HepG2 (cell line): ENCODE data around the gene PYGO2. TPM values are rescaled to one million over a fixed set of nuclear protein-coding genes. Genes with fewer than 3 reads are reported as not detected.

ENCODE experiments used
- ATAC-seq: fragments of 200-7000 bp; cut with Tn5 transposase; 3 replicates; pipeline ENCODE4 v1.9.1; 2020; ENCODE audit warnings: mild to moderate bottlenecking, moderate library complexity
- BruUV-seq: library from RNA; stranded (reverse); fragments of 400-500 nt; replicated peaks from 2 replicates; lab custom pipeline; 2021; lab: Mats Ljungman, UMichigan
- CTCF ChIA-PET: fragments of 300-600 bp; formaldehyde crosslinking; extraction: SDS; loops from one replicate; lab custom pipeline; 2021; ENCODE audit warnings: low total read pairs, inconsistent platforms, low intra/inter-chr PET ratio; lab: Yijun Ruan, JAX
- POLR2A ChIA-PET: fragments of 350-600 bp; sonication (Branson Sonifier 250); formaldehyde crosslinking; loops from one replicate; lab custom pipeline; 2020; ENCODE audit warnings: antibody characterized with exemption, inconsistent platforms; lab: Yijun Ruan, JAX
- DNase-seq: peaks from one replicate; pipeline ENCODE4 v3.0.0-alpha.2; 2015; ENCODE audit warnings: low spot score
- FAIRE-seq: peaks from 3 replicates; lab custom pipeline; 2011; peaks lifted over from hg19 to GRCh38; lab: Jason Lieb, UNC
- H2AFZ ChIP-seq: one replicate; pipeline ENCODE4 v1.6.1; 2011; ENCODE audit warnings: low read length, inconsistent platforms
- H3K27ac ChIP-seq: fragments of 300-600 bp; 3 replicates; pipeline ENCODE4 v1.8.0; 2011; ENCODE audit warnings: mixed run types, mild to moderate bottlenecking, mixed read lengths, low read length, inconsistent platforms; ENCODE audit not compliant: insufficient read depth; ENCODE audit errors: extremely low read length
- H3K27me3 ChIP-seq, 2 experiments: fragments of 200-600 bp in 1 of 2; 2 replicates in 1 of 2; 3 replicates in 1 of 2; pipeline versions ENCODE4 v1.6.0 to v1.8.0; 2011; ENCODE audit warnings: low read length in 2 of 2, mild to moderate bottlenecking in 2 of 2, moderate library complexity in 2 of 2, inconsistent platforms in 1 of 2; ENCODE audit not compliant: insufficient read depth in 2 of 2, control insufficient read depth in 1 of 2
- H3K36me3 ChIP-seq, 2 experiments: fragments of 200-600 bp in 1 of 2; replicated peaks in 1 of 2; 2 replicates in 1 of 2; 3 replicates in 1 of 2; pipeline versions ENCODE4 v1.5.1 to v1.8.0; 2011; ENCODE audit warnings: low read length in 2 of 2, inconsistent platforms in 1 of 2; ENCODE audit not compliant: insufficient read depth in 2 of 2, control insufficient read depth in 1 of 2
- H3K4me1 ChIP-seq: 2 replicates; pipeline ENCODE4 v1.5.1; 2012; ENCODE audit warnings: low read length, inconsistent platforms; ENCODE audit not compliant: insufficient read depth
- H3K4me2 ChIP-seq: 2 replicates; pipeline ENCODE4 v1.6.0; 2011; ENCODE audit warnings: low read depth, low read length, inconsistent platforms
- H3K4me3 ChIP-seq, 3 experiments: fragments of 200-600 bp in 1 of 3; sonication (generic), shearing (Covaris generic) in 1 of 3; replicated peaks in 1 of 3; 2 replicates each; pipeline ENCODE4 v1.5.1; 2011 to 2016; ENCODE audit warnings: low read length in 3 of 3, inconsistent platforms in 2 of 3, low read depth in 2 of 3, mild to moderate bottlenecking in 2 of 3, control low read depth in 1 of 3, mixed read lengths in 1 of 3; ENCODE audit not compliant: insufficient read depth in 1 of 3
- H3K79me2 ChIP-seq: one replicate; pipeline ENCODE4 v1.6.1; 2011; ENCODE audit warnings: low read length, inconsistent platforms; ENCODE audit not compliant: insufficient read depth
- H3K9ac ChIP-seq: 2 replicates; pipeline ENCODE4 v1.6.0; 2011; ENCODE audit warnings: mild to moderate bottlenecking, low read depth, low read length, inconsistent platforms; ENCODE audit not compliant: insufficient read depth
- H3K9me3 ChIP-seq: 2 replicates; pipeline ENCODE4 v1.5.1; 2012; ENCODE audit warnings: mild to moderate bottlenecking, low read length
- H4K20me1 ChIP-seq: 2 replicates; pipeline ENCODE4 v1.6.0; 2011; ENCODE audit warnings: inconsistent platforms, mild to moderate bottlenecking, low read length, moderate library complexity; ENCODE audit not compliant: insufficient read depth
- CTCF ChIP-seq: sonication (generic); formaldehyde crosslinking; IDR thresholded peaks from 2 replicates; pipeline ENCODE4 v1.5.0; 2020; ENCODE audit warnings: mild to moderate bottlenecking, missing genetic modification reagents, moderate library complexity
- ELF4 ChIP-seq: sonication (generic); formaldehyde crosslinking; IDR thresholded peaks from 2 replicates; pipeline ENCODE4 v1.5.0; 2020; ENCODE audit warnings: missing genetic modification reagents, mild to moderate bottlenecking, moderate library complexity, borderline replicate concordance
- ERF ChIP-seq: IDR thresholded peaks from 2 replicates; pipeline ENCODE4 v1.6.1; 2018; ENCODE audit warnings: missing biosample characterization, missing genetic modification reagents
- MED8 ChIP-seq: sonication (generic); formaldehyde crosslinking; IDR thresholded peaks from 2 replicates; pipeline ENCODE4 v1.8.1; 2023; ENCODE audit warnings: mild to moderate bottlenecking, missing genetic modification reagents; ENCODE audit not compliant: insufficient replicate concordance
- POLR2G ChIP-seq: fragments of 200-400 bp; formaldehyde crosslinking; IDR thresholded peaks from 2 replicates; pipeline ENCODE4 v1.6.1; 2018; ENCODE audit warnings: mild to moderate bottlenecking, low read depth, low read length, moderate library complexity
- ZFX ChIP-seq: sonication (generic); formaldehyde crosslinking; IDR thresholded peaks from 2 replicates; pipeline ENCODE4 v1.4.0; 2020; ENCODE audit warnings: mild to moderate bottlenecking, low read depth, missing genetic modification reagents, moderate library complexity
- ZNF674 ChIP-seq: sonication (generic); formaldehyde crosslinking; IDR thresholded peaks from 2 replicates; pipeline ENCODE4 v1.5.0; 2020; ENCODE audit warnings: low read depth, mild to moderate bottlenecking, missing genetic modification reagents
- WGBS: methylation state at CpG from one replicate; pipeline ENCODE4 v1.1.6; 2017; ENCODE audit warnings: low lambda C conversion rate; 5-methylcytosine and 5-hydroxymethylcytosine counted together
- in situ Hi-C: cut with HindIII; loops from 2 replicates; pipeline ENCODE4 v1.10.0; 2017; ENCODE audit warnings: low pct_unique_long_range_greater_than_20kb; ENCODE audit not compliant: extremely low pct_ligation_motif_present
- intact Hi-C: fragments of 100-400 bp; cut with micrococcal nuclease; formaldehyde crosslinking; loops from one replicate; pipeline ENCODE4 v1.10.0; 2022; ENCODE audit not compliant: unreplicated experiment
- polyA plus RNA-seq, 8 experiments: library from polyadenylated mRNA; depleted of rRNA in 3 of 8; stranded (reverse) in 7 of 8; unstranded in 1 of 8; fragments of >200 nt; fragmentation: Illumina TruSeq in 4 of 8; extraction: Trizol in 4 of 8; gene quantifications; 2 replicates each; pipeline versions ENCODE4 v1.2.1 to v1.2.3, GENCODE V29; 2011 to 2016; ENCODE audit warnings: low read depth in 4 of 8, missing spikeins in 1 of 8, mixed read lengths in 1 of 8; ENCODE audit not compliant: insufficient read depth in 1 of 8
- total RNA-seq, 5 experiments: library from RNA; depleted of rRNA; stranded (reverse); fragments of >200 nt; fragmentation: Illumina TruSeq; extraction: Trizol; gene quantifications; 2 replicates each; pipeline ENCODE4 v1.2.3, GENCODE V29; 2016; ENCODE audit warnings: low read depth in 1 of 5
- TF ChIP-seq, protein P1 (sequence below): sonication (generic); formaldehyde crosslinking; IDR thresholded peaks from 2 replicates; pipeline ENCODE4 v1.5.1; 2020; ENCODE audit warnings: mild to moderate bottlenecking, missing genetic modification reagents, moderate library complexity
- TF ChIP-seq, protein P2 (sequence below): conservative IDR thresholded peaks from 2 replicates; pipeline ENCODE4 v1.6.1; 2018; ENCODE audit warnings: missing genetic modification reagents
- TF ChIP-seq, protein P3 (sequence below): sonication (generic); formaldehyde crosslinking; IDR thresholded peaks from 2 replicates; pipeline ENCODE4 v1.8.1; 2023; ENCODE audit warnings: mild to moderate bottlenecking, moderate library complexity, missing genetic modification reagents

Gene PYGO2
- total and polyA plus RNA-seq, 2 of the 13 experiments (the other 11 are each of a cell fraction or from before 2014, with no cell fraction given), result 20.3 to 21.8 TPM

- TF ChIP-seq, protein P1, sequence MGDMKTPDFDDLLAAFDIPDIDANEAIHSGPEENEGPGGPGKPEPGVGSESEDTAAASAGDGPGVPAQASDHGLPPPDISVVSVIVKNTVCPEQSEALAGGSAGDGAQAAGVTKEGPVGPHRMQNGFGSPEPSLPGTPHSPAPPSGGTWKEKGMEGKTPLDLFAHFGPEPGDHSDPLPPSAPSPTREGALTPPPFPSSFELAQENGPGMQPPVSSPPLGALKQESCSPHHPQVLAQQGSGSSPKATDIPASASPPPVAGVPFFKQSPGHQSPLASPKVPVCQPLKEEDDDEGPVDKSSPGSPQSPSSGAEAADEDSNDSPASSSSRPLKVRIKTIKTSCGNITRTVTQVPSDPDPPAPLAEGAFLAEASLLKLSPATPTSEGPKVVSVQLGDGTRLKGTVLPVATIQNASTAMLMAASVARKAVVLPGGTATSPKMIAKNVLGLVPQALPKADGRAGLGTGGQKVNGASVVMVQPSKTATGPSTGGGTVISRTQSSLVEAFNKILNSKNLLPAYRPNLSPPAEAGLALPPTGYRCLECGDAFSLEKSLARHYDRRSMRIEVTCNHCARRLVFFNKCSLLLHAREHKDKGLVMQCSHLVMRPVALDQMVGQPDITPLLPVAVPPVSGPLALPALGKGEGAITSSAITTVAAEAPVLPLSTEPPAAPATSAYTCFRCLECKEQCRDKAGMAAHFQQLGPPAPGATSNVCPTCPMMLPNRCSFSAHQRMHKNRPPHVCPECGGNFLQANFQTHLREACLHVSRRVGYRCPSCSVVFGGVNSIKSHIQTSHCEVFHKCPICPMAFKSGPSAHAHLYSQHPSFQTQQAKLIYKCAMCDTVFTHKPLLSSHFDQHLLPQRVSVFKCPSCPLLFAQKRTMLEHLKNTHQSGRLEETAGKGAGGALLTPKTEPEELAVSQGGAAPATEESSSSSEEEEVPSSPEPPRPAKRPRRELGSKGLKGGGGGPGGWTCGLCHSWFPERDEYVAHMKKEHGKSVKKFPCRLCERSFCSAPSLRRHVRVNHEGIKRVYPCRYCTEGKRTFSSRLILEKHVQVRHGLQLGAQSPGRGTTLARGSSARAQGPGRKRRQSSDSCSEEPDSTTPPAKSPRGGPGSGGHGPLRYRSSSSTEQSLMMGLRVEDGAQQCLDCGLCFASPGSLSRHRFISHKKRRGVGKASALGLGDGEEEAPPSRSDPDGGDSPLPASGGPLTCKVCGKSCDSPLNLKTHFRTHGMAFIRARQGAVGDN (CRISPR knock-in tag), result peak; percentile 5; the same call in 1 of the 2 replicates
- TF ChIP-seq POLR2G, result 0 out of 2 replicates have a peak, but pooled peaks have one; percentile 17
These were observed 5.0 kb downstream of the PYGO2 start (continued) for GRCh38 chr1:154956544-154956941.

- ChIA-PET CTCF (interaction anchor here (2.0 kb wide), 1 partner anchor 62 kb away, joined by 8 read pairs; no protein-coding TSS in a partner anchor), POLR2A (interaction anchor here (0.6 to 4.1 kb wide), 17 partner anchors 9 to 238 kb away, joined by 3 to 91 read pairs (median 5); partner anchors contain the start of genes ADAM15, CKS1B, EFNA4 and FLAD1)
- peak within 1 kb of the TSS; percentile 95 for H3K4me2 ChIP-seq
- no TSS peak for BruUV-seq
- peaks cover 5 to 17% of the 10 kb centered on the region in 2 experiments; a peak in 4 of 5 replicates for H3K36me3 ChIP-seq
- H3K4me3 ChIP-seq, result peak within 1 kb of the TSS; percentile 66 to 72 (median 69)
- no peaks in the 10 kb centered on the region for H3K9me3 ChIP-seq
- peak within 1 kb of the TSS; percentile 89 for H3K9ac ChIP-seq
- under 1% methylated on average over 15 of the region's 18 CpGs for WGBS
- H4K20me1 ChIP-seq, result no peaks in the 10 kb centered on the region
- peaks cover 55% of the 10 kb centered on the region for H3K4me1 ChIP-seq
- H3K27ac ChIP-seq, result peak within 1 kb of the TSS; percentile 96
- ATAC-seq (peak; percentile 81), FAIRE-seq (peak; percentile 98), DNase-seq (peak; percentile 94)
- intact Hi-C loops, result loop anchor here (2.0 kb wide), 1 partner anchor 17 kb away; no protein-coding TSS in a partner anchor
- H2AFZ ChIP-seq, result no peak within 1 kb of the TSS
- H3K79me2 ChIP-seq, result peaks cover 7% of the 10 kb centered on the region
- H3K27me3 ChIP-seq, result no peaks in the 10 kb centered on the region; a peak in 1 of 5 replicates
- in situ Hi-C loops, result no loop called here
- TF ChIP-seq ERF (CRISPR knock-in tag) (0 out of 2 replicates have a peak, but pooled peaks have one; percentile 17), ELF4 (CRISPR knock-in tag) (peak; percentile 29; the same call in 1 of the 2 replicates), MED8 (CRISPR knock-in tag) (no peak), CTCF (CRISPR knock-in tag) (0 out of 2 replicates have a peak, but pooled peaks have one; percentile 1), ZNF674 (CRISPR knock-in tag) (no peak), ZFX (CRISPR knock-in tag) (peak; percentile 32; the same call in 1 of the 2 replicates)
- TF ChIP-seq, protein P2, sequence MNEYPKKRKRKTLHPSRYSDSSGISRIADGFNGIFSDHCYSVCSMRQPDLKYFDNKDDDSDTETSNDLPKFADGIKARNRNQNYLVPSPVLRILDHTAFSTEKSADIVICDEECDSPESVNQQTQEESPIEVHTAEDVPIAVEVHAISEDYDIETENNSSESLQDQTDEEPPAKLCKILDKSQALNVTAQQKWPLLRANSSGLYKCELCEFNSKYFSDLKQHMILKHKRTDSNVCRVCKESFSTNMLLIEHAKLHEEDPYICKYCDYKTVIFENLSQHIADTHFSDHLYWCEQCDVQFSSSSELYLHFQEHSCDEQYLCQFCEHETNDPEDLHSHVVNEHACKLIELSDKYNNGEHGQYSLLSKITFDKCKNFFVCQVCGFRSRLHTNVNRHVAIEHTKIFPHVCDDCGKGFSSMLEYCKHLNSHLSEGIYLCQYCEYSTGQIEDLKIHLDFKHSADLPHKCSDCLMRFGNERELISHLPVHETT (CRISPR knock-in tag), result no peak
- TF ChIP-seq, protein P3, sequence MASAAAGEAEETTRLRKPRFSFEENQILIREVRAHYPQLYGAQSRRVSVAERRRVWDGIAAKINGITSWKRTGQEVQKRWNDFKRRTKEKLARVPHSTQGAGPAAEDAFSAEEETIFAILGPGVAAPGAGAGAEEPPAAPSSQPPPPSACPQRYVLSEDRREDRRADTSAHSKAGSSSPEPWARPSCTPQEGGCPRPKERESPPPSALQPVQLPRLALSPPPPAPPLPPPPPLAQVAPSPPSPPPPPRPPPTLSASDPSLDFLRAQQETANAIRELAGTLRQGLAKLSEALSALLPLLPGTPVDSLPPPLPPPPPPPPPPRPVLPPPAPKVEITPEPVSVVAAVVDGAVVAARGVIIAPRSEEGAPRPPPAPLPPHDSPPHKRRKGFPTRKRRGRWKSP, result no peak
These were observed 5.7 kb downstream of the PYGO2 start, which contains the start of gene PBXIP1 for GRCh38 chr1:154955718-154956543. PBXIP1 (minus strand) TSS chr1:154956099; CDS start chr1:154953721, 2,378 bp downstream.
